A673 (cell line): ENCODE results near the gene BTBD18. TPM values are rescaled to one million over a fixed set of nuclear protein-coding genes. Genes with fewer than 3 reads are reported as not detected.
A peak's percentile ranks its signal among the peaks of the same experiment; 100 is the strongest.

Source experiments
- BruUV-seq: library from RNA; stranded (reverse); fragments of 400-500 nt; replicated peaks from 2 replicates; lab custom pipeline; 2021; lab: Mats Ljungman, UMichigan
- CTCF ChIA-PET: fragments of 300-600 bp; sonication (Branson Sonifier 250); formaldehyde crosslinking; loops from one replicate; lab custom pipeline; 2022; ENCODE audit warnings: antibody characterized with exemption; lab: Charles Lee
- POLR2A ChIA-PET: fragments of 300-600 bp; sonication (Branson Sonifier 250); formaldehyde crosslinking; loops from one replicate; lab custom pipeline; 2022; ENCODE audit warnings: antibody characterized with exemption; ENCODE audit not compliant: low non-redundant PET; lab: Charles Lee
- DNase-seq: peaks from one replicate; pipeline ENCODE4 v3.0.0-alpha.2; 2015; ENCODE audit warnings: low spot score
- H3K27ac ChIP-seq: fragments of 200-600 bp; sonication (generic); 2 replicates; pipeline ENCODE4 v1.5.1; 2016; ENCODE audit warnings: mixed run types, low read depth, mild to moderate bottlenecking, mixed read lengths, antibody characterized with exemption, low read length; ENCODE audit not compliant: poor library complexity, severe bottlenecking
- H3K27me3 ChIP-seq: fragments of 200-600 bp; sonication (generic); replicated peaks from 2 replicates; pipeline ENCODE4 v1.6.1; 2017; ENCODE audit warnings: mixed run types, low read depth, mild to moderate bottlenecking, mixed read lengths, antibody characterized with exemption, low read length; ENCODE audit not compliant: insufficient read depth, poor library complexity
- H3K36me3 ChIP-seq: fragments of 200-600 bp; sonication (generic); 2 replicates; pipeline ENCODE4 v1.6.1; 2016; ENCODE audit warnings: mixed run types, mild to moderate bottlenecking, mixed read lengths, antibody characterized with exemption, low read length; ENCODE audit not compliant: insufficient read depth, poor library complexity, severe bottlenecking
- H3K4me1 ChIP-seq: fragments of 200-600 bp; sonication (generic); 2 replicates; pipeline ENCODE4 v1.6.1; 2017; ENCODE audit warnings: mixed run types, mild to moderate bottlenecking, mixed read lengths, antibody characterized with exemption, low read length; ENCODE audit not compliant: insufficient read depth, poor library complexity, severe bottlenecking
- H3K4me3 ChIP-seq: fragments of 200-600 bp; sonication (generic); 2 replicates; pipeline ENCODE4 v1.5.1; 2016; ENCODE audit warnings: low read depth, mixed run types, mild to moderate bottlenecking, mixed read lengths, low read length; ENCODE audit not compliant: poor library complexity, severe bottlenecking
- H3K9me3 ChIP-seq: fragments of 200-600 bp; sonication (generic); 2 replicates; pipeline ENCODE4 v1.6.1; 2016; ENCODE audit warnings: mixed run types, low read depth, mild to moderate bottlenecking, mixed read lengths, antibody characterized with exemption, low read length; ENCODE audit not compliant: poor library complexity, severe bottlenecking
- CTCF ChIP-seq: fragments of 300-800, 200-600 bp; sonication (generic); conservative IDR thresholded peaks from 2 replicates; pipeline ENCODE4 v1.5.1; 2017; ENCODE audit warnings: low read depth, mild to moderate bottlenecking, antibody characterized with exemption, low read length, moderate library complexity, mixed read lengths
- EZH2 ChIP-seq: fragments of 200-600 bp; sonication (generic); IDR thresholded peaks from 2 replicates; pipeline ENCODE4 v1.6.1; 2017; ENCODE audit warnings: borderline replicate concordance, low read depth, mild to moderate bottlenecking, mixed read lengths, antibody characterized with exemption, low read length; ENCODE audit not compliant: poor library complexity, severe bottlenecking
- intact Hi-C: fragments of 100-400 bp; cut with micrococcal nuclease; formaldehyde crosslinking; loops from one replicate; pipeline ENCODE4 v1.10.0; 2022; ENCODE audit not compliant: unreplicated experiment
- total RNA-seq: library from RNA; stranded (reverse); gene quantifications from 2 replicates; pipeline ENCODE4 v1.2.3, GENCODE V29; 2021

The BTBD18 gene
- total RNA-seq, 1 experiment from 2014 or later, result not detected

DNA sequence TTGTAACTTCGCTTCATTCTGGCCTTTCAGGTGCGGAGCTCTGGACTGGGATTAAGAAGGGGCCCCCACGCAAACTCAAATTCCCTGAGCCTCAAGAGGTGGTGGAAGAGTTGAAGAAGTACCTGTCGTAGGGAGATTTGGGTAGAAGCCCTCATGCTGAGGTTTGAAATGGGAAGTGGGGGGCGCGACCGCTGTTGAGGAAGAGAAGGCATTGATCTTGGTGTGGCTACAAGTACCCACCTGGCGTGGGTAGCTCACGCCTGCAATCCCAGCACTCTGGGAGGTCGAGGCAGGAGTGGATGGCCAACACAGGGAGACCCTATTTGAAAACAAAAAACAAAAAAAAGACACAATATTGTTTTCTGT, 9.5 kb downstream of the BTBD18 start:
- Histone ChIP-seq H3K4me1 (peaks cover 11% of the 10 kb centered on the region), H3K36me3 (peaks cover 46% of the 10 kb centered on the region), H3K27ac (peak overlapping the region; percentile 95), H3K9me3 (no peaks in the 10 kb centered on the region), H3K27me3 (no peaks in the 10 kb centered on the region), H3K4me3 (peak overlapping the region; percentile 88)
- no peak for TF ChIP-seq EZH2
- TF ChIP-seq CTCF, result no peak
- no peak for DNase-seq
- BruUV-seq, result TSS peak; percentile 66
- CTCF ChIA-PET, result no interaction called here
- intact Hi-C loops, result no loop called here
- POLR2A ChIA-PET, result interaction anchor here (1.3 kb wide), 1 partner anchor 37 kb away, joined by 3 read pairs; no protein-coding TSS in a partner anchor

GRCh38 chr11:57741132-57742086, 10.2 kb downstream of the BTBD18 start, which contains the start of gene SELENOH:
Gene SELENOH (plus strand): TSS chr11:57741491. CDS start chr11:57741596, 105 bp downstream.
- DNase-seq, result peak; percentile 100
- TF ChIP-seq EZH2 (no peak), CTCF (no peak)
- BruUV-seq, result no TSS peak

DNA sequence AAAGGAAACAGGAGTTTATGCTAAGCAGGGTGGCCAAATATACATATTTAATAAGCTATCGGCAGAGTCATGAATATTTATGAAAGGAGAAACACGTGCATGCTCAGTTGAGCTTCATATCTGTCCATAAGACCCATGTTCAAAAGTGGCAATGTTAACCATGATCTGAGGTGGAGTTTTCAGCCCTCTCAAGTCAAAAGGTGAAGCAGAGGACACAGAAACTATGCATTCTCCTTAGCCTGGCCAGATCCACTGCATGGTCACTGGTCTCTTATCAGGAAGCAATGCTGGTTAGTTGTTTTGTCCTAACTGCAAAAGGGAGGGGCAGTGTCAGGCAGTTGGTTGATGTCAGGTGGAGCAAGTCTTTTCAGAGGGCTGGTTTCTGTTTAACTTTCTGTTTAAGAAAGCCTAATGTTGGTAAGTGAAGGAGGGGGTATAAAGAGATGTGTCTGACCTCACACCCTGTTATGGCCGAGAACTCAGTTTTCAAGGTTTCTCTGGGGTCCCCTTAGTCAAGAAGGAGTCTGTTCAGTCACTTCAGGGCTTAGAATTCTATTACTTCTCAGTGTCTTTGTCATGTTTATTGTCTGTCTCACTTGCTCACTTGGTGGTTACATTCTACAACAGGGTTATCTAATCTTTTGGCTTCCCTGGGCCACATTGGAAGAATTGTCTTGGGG, 15.9 kb downstream of the BTBD18 start:
- POLR2A ChIA-PET, result interaction anchor here (0.6 to 0.7 kb wide), 2 partner anchors 10 to 24 kb away, joined by 3 to 5 read pairs; partner anchors contain the start of gene MED19
- H3K9me3 ChIP-seq, result no peaks in the 10 kb centered on the region
- H3K27ac ChIP-seq, result no peak overlapping the region
- peaks cover 31% of the 10 kb centered on the region for H3K36me3 ChIP-seq
- H3K4me1 ChIP-seq, result peaks cover 8% of the 10 kb centered on the region
- H3K27me3 ChIP-seq, result no peaks in the 10 kb centered on the region
- no TSS peak for BruUV-seq
- H3K4me3 ChIP-seq, result no peak overlapping the region
- peak; percentile 45 for DNase-seq
- CTCF ChIA-PET, result interaction anchor here (0.6 kb wide), 1 partner anchor 65 kb away, joined by 3 read pairs; no protein-coding TSS in a partner anchor
- no peak for TF ChIP-seq CTCF
- TF ChIP-seq EZH2, result no peak
- intact Hi-C loops, result no loop called here

More at GRCh38 chr11:57741132-57742086, 10.2 kb downstream of the BTBD18 start, which contains the start of gene SELENOH:
- no peaks in the 10 kb centered on the region for H3K9me3 ChIP-seq
- H3K36me3 ChIP-seq, result peaks cover 46% of the 10 kb centered on the region
- H3K4me1 ChIP-seq, result peaks cover 11% of the 10 kb centered on the region
- H3K4me3 ChIP-seq, result peak within 1 kb of the TSS; percentile 88
- no peaks in the 10 kb centered on the region for H3K27me3 ChIP-seq
- intact Hi-C loops, result no loop called here
- ChIA-PET POLR2A (interaction anchor here (0.6 to 1.3 kb wide), 3 partner anchors 35 to 1074 kb away, joined by 3 to 5 read pairs (median 3); no protein-coding TSS in a partner anchor), CTCF (interaction anchor here (0.6 to 1.0 kb wide), 2 partner anchors 8 to 59 kb away, joined by 3 to 4 read pairs; no protein-coding TSS in a partner anchor)
- H3K27ac ChIP-seq, result peak within 1 kb of the TSS; percentile 95
